Activated naive CD8-positive, alpha-beta T cell treated with anti-CD3 and anti-CD28 coated beads, Interleukin-2, amount 10 ng/mL, durations not matched to agents 7 days and 5 days (primary cell): Measurements from ENCODE around the gene DDX25. TPM values are rescaled to one million over a fixed set of nuclear protein-coding genes. Genes with fewer than 3 reads are reported as not detected.

ENCODE experiments used
- ATAC-seq: fragments of 150-1000 bp; cut with Tn5 transposase; one replicate; pipeline ENCODE4 v1.10.0; 2021; ENCODE audit warnings: low read depth, moderate library complexity
- POLR2A ChIA-PET: fragments of 350-600 bp; sonication (Branson Sonifier 250); formaldehyde crosslinking; loops from one replicate; lab custom pipeline; 2021; ENCODE audit warnings: antibody characterized with exemption; lab: Charles Lee
- DNase-seq: peaks from one replicate; pipeline ENCODE4 v3.0.0; 2021
- H3K27ac Mint-ChIP-seq: one replicate; pipeline ENCODE4 v1.8.0; 2022; ENCODE audit warnings: mild to moderate bottlenecking, mixed read lengths
- H3K27me3 Mint-ChIP-seq: one replicate; pipeline ENCODE4 v1.8.0; 2022; ENCODE audit warnings: mild to moderate bottlenecking, moderate library complexity, mixed read lengths
- H3K36me3 Mint-ChIP-seq: one replicate; pipeline ENCODE4 v1.8.0; 2021; ENCODE audit warnings: mild to moderate bottlenecking, mixed read lengths
- H3K4me1 Mint-ChIP-seq: one replicate; pipeline ENCODE4 v1.8.0; 2021; ENCODE audit warnings: mixed read lengths
- H3K4me3 Mint-ChIP-seq: one replicate; pipeline ENCODE4 v1.8.0; 2022; ENCODE audit warnings: mild to moderate bottlenecking, moderate library complexity, mixed read lengths
- H3K9me3 Mint-ChIP-seq: one replicate; pipeline ENCODE4 v1.8.0; 2021; ENCODE audit warnings: mixed read lengths
- total RNA-seq, 2 experiments: library from RNA; stranded (reverse); gene quantifications; one replicate each; pipeline ENCODE4 v1.2.3, GENCODE V29; 2021

Gene DDX25
- total RNA-seq, 2 experiments from 2014 or later: not detected

- Mint-ChIP-seq H3K4me3 (no peak overlapping the region), H3K9me3 (no peaks in the 10 kb centered on the region), H3K4me1 (peaks cover 4% of the 10 kb centered on the region), H3K36me3 (no peaks in the 10 kb centered on the region), H3K27me3 (peaks cover 1% of the 10 kb centered on the region), H3K27ac (no peak overlapping the region)
- POLR2A ChIA-PET: no interaction called here
- no peak for ATAC-seq
- no peak for DNase-seq
These were observed 40.2 kb downstream of the DDX25 start for GRCh38 chr11:125944350-125945010.

GRCh38 chr11:125945011-125945796 lies 40.9 kb downstream of the DDX25 start:
- H3K4me3 Mint-ChIP-seq: no peak overlapping the region
- peaks cover 4% of the 10 kb centered on the region for H3K4me1 Mint-ChIP-seq
- POLR2A ChIA-PET: no interaction called here
- H3K9me3 Mint-ChIP-seq: no peaks in the 10 kb centered on the region
- ATAC-seq (no peak), DNase-seq (no peak)
- no peak overlapping the region for H3K27ac Mint-ChIP-seq
- H3K36me3 Mint-ChIP-seq: no peaks in the 10 kb centered on the region
- H3K27me3 Mint-ChIP-seq: peaks cover 1% of the 10 kb centered on the region

- DNase-seq (no peak), ATAC-seq (no peak)
- POLR2A ChIA-PET: no interaction called here
- H3K27ac Mint-ChIP-seq: no peak within 1 kb of the TSS
- H3K4me3 Mint-ChIP-seq: no peak within 1 kb of the TSS
- peaks cover 4% of the 10 kb centered on the region for H3K4me1 Mint-ChIP-seq
- no peaks in the 10 kb centered on the region for H3K9me3 Mint-ChIP-seq
- no peaks in the 10 kb centered on the region for H3K36me3 Mint-ChIP-seq
- peaks cover 1% of the 10 kb centered on the region for H3K27me3 Mint-ChIP-seq
These were observed 41.7 kb downstream of the DDX25 start, which contains the start of gene VSIG10L2 for GRCh38 chr11:125945797-125946520. Gene VSIG10L2, plus strand, starts transcription at chr11:125946044. Its CDS starts 12 bp downstream, at chr11:125946056.

- H3K27me3 Mint-ChIP-seq: peaks cover 1% of the 10 kb centered on the region
- no peak for ATAC-seq
- H3K9me3 Mint-ChIP-seq: no peaks in the 10 kb centered on the region
- POLR2A ChIA-PET: no interaction called here
- no peaks in the 10 kb centered on the region for H3K36me3 Mint-ChIP-seq
- H3K27ac Mint-ChIP-seq: no peak overlapping the region
- H3K4me3 Mint-ChIP-seq: no peak overlapping the region
- no peak for DNase-seq
- H3K4me1 Mint-ChIP-seq: peaks cover 4% of the 10 kb centered on the region
These were observed 42.6 kb downstream of the DDX25 start for GRCh38 chr11:125946712-125947418.

- peaks cover 1% of the 10 kb centered on the region for H3K27me3 Mint-ChIP-seq
- DNase-seq: no peak
- H3K4me3 Mint-ChIP-seq: no peak overlapping the region
- POLR2A ChIA-PET: no interaction called here
- H3K9me3 Mint-ChIP-seq: no peaks in the 10 kb centered on the region
- ATAC-seq: no peak
- no peak overlapping the region for H3K27ac Mint-ChIP-seq
- no peaks in the 10 kb centered on the region for H3K36me3 Mint-ChIP-seq
- no peaks in the 10 kb centered on the region for H3K4me1 Mint-ChIP-seq
These were observed 43.3 kb downstream of the DDX25 start for GRCh38 chr11:125947419-125948277.

- H3K36me3 Mint-ChIP-seq: no peaks in the 10 kb centered on the region
- H3K27ac Mint-ChIP-seq: no peak overlapping the region
- H3K4me1 Mint-ChIP-seq: no peaks in the 10 kb centered on the region
- no peak overlapping the region for H3K4me3 Mint-ChIP-seq
- H3K27me3 Mint-ChIP-seq: peaks cover 1% of the 10 kb centered on the region
- ATAC-seq: no peak
- DNase-seq: no peak
- POLR2A ChIA-PET: no interaction called here
- H3K9me3 Mint-ChIP-seq: no peaks in the 10 kb centered on the region
These were observed 44.2 kb downstream of the DDX25 start for GRCh38 chr11:125948278-125949051.

GRCh38 chr11:125949271-125950177 lies 45.2 kb downstream of the DDX25 start:
- DNase-seq: no peak
- POLR2A ChIA-PET: no interaction called here
- H3K4me1 Mint-ChIP-seq: no peaks in the 10 kb centered on the region
- no peak for ATAC-seq
- H3K4me3 Mint-ChIP-seq: no peak overlapping the region
- H3K36me3 Mint-ChIP-seq: no peaks in the 10 kb centered on the region
- no peak overlapping the region for H3K27ac Mint-ChIP-seq
- no peaks in the 10 kb centered on the region for H3K27me3 Mint-ChIP-seq
- no peaks in the 10 kb centered on the region for H3K9me3 Mint-ChIP-seq

- H3K9me3 Mint-ChIP-seq: no peaks in the 10 kb centered on the region
- H3K27ac Mint-ChIP-seq: no peak overlapping the region
- ATAC-seq (no peak), DNase-seq (no peak)
- H3K36me3 Mint-ChIP-seq: no peaks in the 10 kb centered on the region
- no peaks in the 10 kb centered on the region for H3K4me1 Mint-ChIP-seq
- POLR2A ChIA-PET: no interaction called here
- H3K4me3 Mint-ChIP-seq: no peak overlapping the region
- H3K27me3 Mint-ChIP-seq: no peaks in the 10 kb centered on the region
These were observed 45.8 kb downstream of the DDX25 start for GRCh38 chr11:125950178-125950490.

- no peaks in the 10 kb centered on the region for H3K36me3 Mint-ChIP-seq
- H3K9me3 Mint-ChIP-seq: no peaks in the 10 kb centered on the region
- H3K4me3 Mint-ChIP-seq: no peak overlapping the region
- H3K27me3 Mint-ChIP-seq: no peaks in the 10 kb centered on the region
- POLR2A ChIA-PET: no interaction called here
- no peak overlapping the region for H3K27ac Mint-ChIP-seq
- DNase-seq (no peak), ATAC-seq (no peak)
- no peaks in the 10 kb centered on the region for H3K4me1 Mint-ChIP-seq
These were observed 46.7 kb downstream of the DDX25 start for GRCh38 chr11:125950696-125951651.

- POLR2A ChIA-PET: no interaction called here
- Mint-ChIP-seq H3K36me3 (no peaks in the 10 kb centered on the region), H3K27me3 (no peaks in the 10 kb centered on the region), H3K4me3 (no peak overlapping the region), H3K27ac (no peak overlapping the region), H3K9me3 (no peaks in the 10 kb centered on the region), H3K4me1 (no peaks in the 10 kb centered on the region)
- ATAC-seq (no peak), DNase-seq (no peak)
These were observed 47.4 kb downstream of the DDX25 start for GRCh38 chr11:125951731-125952130.

GRCh38 chr11:125952559-125952958 lies 48.3 kb downstream of the DDX25 start:
- H3K4me1 Mint-ChIP-seq: peaks cover under 1% of the 10 kb centered on the region
- H3K27ac Mint-ChIP-seq: no peak overlapping the region
- POLR2A ChIA-PET: no interaction called here
- H3K4me3 Mint-ChIP-seq: no peak overlapping the region
- ATAC-seq (no peak), DNase-seq (no peak)
- H3K36me3 Mint-ChIP-seq: no peaks in the 10 kb centered on the region
- H3K9me3 Mint-ChIP-seq: no peaks in the 10 kb centered on the region
- H3K27me3 Mint-ChIP-seq: no peaks in the 10 kb centered on the region
